Activated CD8-positive, alpha-beta memory T cell treated with anti-CD3 and anti-CD28 coated beads, Interleukin-2, amount 10 ng/mL, durations not matched to agents 7 days and 5 days (primary cell): ENCODE results near the gene LRRC14B. TPM values are rescaled to one million over a fixed set of nuclear protein-coding genes. Genes with fewer than 3 reads are reported as not detected.
"Not testable (repeated sequence)": the region's sequence is repeated elsewhere in the genome, so short reads cannot be mapped to it uniquely, and the experiment has no call there.

Source experiments
- ATAC-seq: fragments of 150-1000 bp; cut with Tn5 transposase; one replicate; pipeline ENCODE4 v1.10.0; 2021; ENCODE audit warnings: moderate library complexity
- CTCF ChIA-PET: fragments of 350-600 bp; sonication (Branson Sonifier 250); formaldehyde crosslinking; loops from one replicate; lab custom pipeline; 2021; ENCODE audit warnings: antibody characterized with exemption; lab: Charles Lee
- DNase-seq: peaks from one replicate; pipeline ENCODE4 v3.0.0-alpha.2; 2020
- H3K27ac Mint-ChIP-seq: one replicate; pipeline ENCODE4 v1.8.0; 2021; ENCODE audit warnings: mild to moderate bottlenecking, mixed read lengths
- H3K27me3 Mint-ChIP-seq: one replicate; pipeline ENCODE4 v1.8.0; 2021; ENCODE audit warnings: mixed read lengths
- H3K36me3 Mint-ChIP-seq: one replicate; pipeline ENCODE4 v1.8.0; 2021; ENCODE audit warnings: mild to moderate bottlenecking, mixed read lengths
- H3K4me1 Mint-ChIP-seq: one replicate; pipeline ENCODE4 v1.8.0; 2021; ENCODE audit warnings: mixed read lengths
- H3K4me3 Mint-ChIP-seq: one replicate; pipeline ENCODE4 v1.8.0; 2021; ENCODE audit warnings: mild to moderate bottlenecking, moderate library complexity, mixed read lengths
- H3K9me3 Mint-ChIP-seq: one replicate; pipeline ENCODE4 v1.8.0; 2022; ENCODE audit warnings: low read depth, mixed read lengths
- total RNA-seq, 2 experiments: library from RNA; stranded (reverse); gene quantifications; one replicate each; pipeline ENCODE4 v1.2.3, GENCODE V29; 2021

The LRRC14B gene
- total RNA-seq, 2 experiments from 2014 or later = not detected

DNA sequence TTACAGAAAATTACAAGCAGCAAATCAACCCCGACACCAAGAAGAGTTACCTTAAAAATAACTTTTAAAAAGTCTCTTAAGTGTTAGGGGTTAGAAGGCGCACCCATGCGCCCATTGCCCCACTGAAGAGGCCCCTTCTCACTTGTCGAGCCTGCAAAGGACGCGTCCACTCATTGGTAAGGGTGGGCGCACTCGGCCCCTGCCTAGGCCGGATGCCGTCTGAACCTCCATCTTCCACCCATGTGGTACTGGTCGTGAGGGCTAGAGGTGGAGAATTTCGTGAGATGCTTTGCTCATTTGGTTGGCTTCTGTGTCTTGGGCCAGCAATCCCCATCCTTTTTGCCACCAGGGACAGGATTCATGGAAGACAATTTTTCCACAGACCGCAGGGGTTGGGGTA is 27.5 kb upstream of the LRRC14B start:
- ATAC-seq (no peak), DNase-seq (no peak)
- Mint-ChIP-seq H3K4me1 (no peaks in the 10 kb centered on the region), H3K4me3 (no peak overlapping the region), H3K9me3 (no peaks in the 10 kb centered on the region), H3K27ac (no peak overlapping the region), H3K36me3 (no peaks in the 10 kb centered on the region), H3K27me3 (no peaks in the 10 kb centered on the region)
- CTCF ChIA-PET = no interaction called here

GRCh38 chr5:164244-164643 is 27.1 kb upstream of the LRRC14B start:
- ATAC-seq = no peak
- Mint-ChIP-seq H3K27me3 (no peaks in the 10 kb centered on the region), H3K4me3 (no peak overlapping the region), H3K36me3 (no peaks in the 10 kb centered on the region), H3K4me1 (no peaks in the 10 kb centered on the region), H3K9me3 (no peaks in the 10 kb centered on the region), H3K27ac (no peak overlapping the region)
- CTCF ChIA-PET = no interaction called here
- DNase-seq = no peak

GRCh38 chr5:164783-165182 is 26.5 kb upstream of the LRRC14B start:
- H3K4me1 Mint-ChIP-seq, H3K9me3 Mint-ChIP-seq, H3K27me3 Mint-ChIP-seq, ATAC-seq, H3K36me3 Mint-ChIP-seq, H3K4me3 Mint-ChIP-seq, CTCF ChIA-PET, H3K27ac Mint-ChIP-seq, DNase-seq: not testable (repeated sequence)

- Mint-ChIP-seq H3K27ac (no peak overlapping the region), H3K4me3 (no peak overlapping the region), H3K9me3 (no peaks in the 10 kb centered on the region), H3K4me1 (no peaks in the 10 kb centered on the region), H3K27me3 (no peaks in the 10 kb centered on the region), H3K36me3 (no peaks in the 10 kb centered on the region)
- ATAC-seq = no peak
- CTCF ChIA-PET = no interaction called here
- DNase-seq = no peak
These were observed 24.6 kb upstream of the LRRC14B start for GRCh38 chr5:166441-167372.

- CTCF ChIA-PET = no interaction called here
- no peaks in the 10 kb centered on the region for H3K27me3 Mint-ChIP-seq
These were observed 23.8 kb upstream of the LRRC14B start for GRCh38 chr5:167511-167910.

DNA sequence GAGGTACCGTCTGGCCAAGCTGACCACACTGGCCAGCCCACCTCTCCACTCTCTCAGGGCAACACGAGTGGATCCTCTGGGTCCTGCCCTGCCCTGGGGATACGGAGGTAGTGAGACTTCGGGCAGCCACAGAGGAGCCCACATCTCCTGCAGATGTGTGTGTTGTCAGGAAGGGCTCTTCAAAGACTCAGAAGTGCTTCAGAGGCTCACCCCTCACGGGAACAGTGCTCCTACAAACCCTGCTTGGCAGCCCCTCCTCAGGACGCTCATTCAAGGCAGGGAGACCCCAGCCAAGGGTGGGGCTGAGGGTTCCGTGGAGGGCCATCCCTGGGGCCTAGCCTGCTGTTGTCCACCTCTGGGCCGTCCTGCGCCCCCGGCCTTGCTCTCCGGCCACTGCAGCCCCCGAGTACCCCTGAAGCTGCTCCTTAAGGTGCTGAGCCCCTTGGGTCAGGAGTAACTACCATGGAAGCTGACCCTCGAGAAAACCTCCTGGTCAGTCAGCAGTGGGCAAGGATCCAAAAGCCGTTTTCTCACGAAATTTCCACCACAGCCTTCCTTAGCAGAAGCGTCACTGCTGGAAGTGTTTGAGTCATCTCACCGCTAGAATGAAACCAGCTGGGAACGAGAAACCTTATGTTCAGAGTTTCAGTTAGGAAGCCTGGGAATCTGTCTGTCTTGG is 23.2 kb upstream of the LRRC14B start:
- H3K36me3 Mint-ChIP-seq = no peaks in the 10 kb centered on the region
- H3K27ac Mint-ChIP-seq = no peak overlapping the region
- DNase-seq = no peak
- CTCF ChIA-PET = no interaction called here
- ATAC-seq = no peak
- H3K9me3 Mint-ChIP-seq = no peaks in the 10 kb centered on the region
- H3K4me3 Mint-ChIP-seq = no peak overlapping the region
- H3K4me1 Mint-ChIP-seq = no peaks in the 10 kb centered on the region
- H3K27me3 Mint-ChIP-seq = no peaks in the 10 kb centered on the region

More at GRCh38 chr5:167511-167910, 23.8 kb upstream of the LRRC14B start:
- H3K4me3 Mint-ChIP-seq = no peak overlapping the region
- ATAC-seq = no peak
- H3K4me1 Mint-ChIP-seq = no peaks in the 10 kb centered on the region
- no peaks in the 10 kb centered on the region for H3K9me3 Mint-ChIP-seq
- H3K36me3 Mint-ChIP-seq = no peaks in the 10 kb centered on the region
- H3K27ac Mint-ChIP-seq = no peak overlapping the region
- no peak for DNase-seq

- Mint-ChIP-seq H3K36me3 (no peaks in the 10 kb centered on the region), H3K4me3 (no peak overlapping the region), H3K27ac (no peak overlapping the region), H3K9me3 (no peaks in the 10 kb centered on the region), H3K27me3 (no peaks in the 10 kb centered on the region), H3K4me1 (no peaks in the 10 kb centered on the region)
- DNase-seq (no peak), ATAC-seq (no peak)
- CTCF ChIA-PET = no interaction called here
These were observed 22.1 kb upstream of the LRRC14B start for GRCh38 chr5:169071-169727.

DNA sequence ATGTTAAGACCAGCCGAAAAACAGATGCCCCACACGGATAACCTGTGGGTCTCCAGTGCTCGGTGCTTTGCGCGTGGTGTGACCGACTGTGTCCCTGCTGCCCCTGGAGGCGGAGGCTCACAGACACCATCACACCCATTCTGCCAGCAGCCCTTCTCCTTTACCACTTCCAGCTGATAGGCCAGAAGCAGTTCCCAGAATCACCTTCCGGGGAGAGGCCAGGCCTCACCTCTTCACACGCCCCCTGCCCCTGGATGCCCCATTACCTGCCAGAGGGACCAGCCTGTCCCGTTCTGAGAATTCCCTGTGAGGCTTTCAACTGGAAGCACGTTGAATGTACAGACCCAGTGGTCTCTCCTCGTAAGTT is 21.6 kb upstream of the LRRC14B start:
- Mint-ChIP-seq H3K27me3 (no peaks in the 10 kb centered on the region), H3K9me3 (no peaks in the 10 kb centered on the region), H3K4me1 (no peaks in the 10 kb centered on the region), H3K27ac (no peak overlapping the region), H3K4me3 (no peak overlapping the region), H3K36me3 (no peaks in the 10 kb centered on the region)
- ATAC-seq = no peak
- CTCF ChIA-PET = no interaction called here
- DNase-seq = no peak

- Mint-ChIP-seq H3K4me1 (no peaks in the 10 kb centered on the region), H3K4me3 (no peak overlapping the region), H3K9me3 (no peaks in the 10 kb centered on the region), H3K27me3 (no peaks in the 10 kb centered on the region), H3K27ac (no peak overlapping the region), H3K36me3 (no peaks in the 10 kb centered on the region)
- CTCF ChIA-PET = no interaction called here
- DNase-seq (no peak), ATAC-seq (no peak)
These were observed 20.1 kb upstream of the LRRC14B start for GRCh38 chr5:170971-171800.

DNA sequence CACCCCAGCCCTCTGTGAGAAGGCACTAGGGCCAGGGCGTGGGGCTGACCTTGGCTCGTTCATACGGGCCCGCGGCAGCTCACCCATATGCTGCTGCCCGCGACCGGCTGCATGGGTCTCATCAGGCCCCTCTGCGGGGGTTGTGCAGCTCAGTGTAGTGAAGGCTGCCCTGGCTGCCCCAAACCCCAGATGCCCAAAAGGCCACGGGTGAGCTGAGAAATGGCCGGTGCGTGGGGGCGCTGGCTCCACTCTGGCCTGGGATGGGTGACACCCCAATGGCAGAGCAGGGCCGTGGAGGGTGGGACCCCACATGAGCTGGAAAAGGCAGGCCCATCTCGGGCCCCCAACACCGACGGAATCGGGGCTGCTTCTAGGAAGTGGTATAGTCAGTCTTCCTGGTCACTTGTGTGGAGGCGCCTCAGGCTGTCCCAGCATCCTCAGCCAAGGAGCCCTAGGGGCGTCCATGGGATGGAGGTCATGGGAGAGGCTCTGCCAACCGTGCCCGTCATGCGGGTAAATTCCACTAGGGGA is 19.4 kb upstream of the LRRC14B start:
- ATAC-seq (peak; percentile 12), DNase-seq (no peak)
- no peaks in the 10 kb centered on the region for H3K9me3 Mint-ChIP-seq
- no peak overlapping the region for H3K27ac Mint-ChIP-seq
- H3K4me1 Mint-ChIP-seq = no peaks in the 10 kb centered on the region
- no peaks in the 10 kb centered on the region for H3K36me3 Mint-ChIP-seq
- CTCF ChIA-PET = interaction anchor here (1.6 kb wide), 1 partner anchor 17 kb away, joined by 5 read pairs; no protein-coding TSS in a partner anchor
- no peak overlapping the region for H3K4me3 Mint-ChIP-seq
- H3K27me3 Mint-ChIP-seq = no peaks in the 10 kb centered on the region

- CTCF ChIA-PET = interaction anchor here (1.6 kb wide), 1 partner anchor 17 kb away, joined by 5 read pairs; no protein-coding TSS in a partner anchor
- no peaks in the 10 kb centered on the region for H3K27me3 Mint-ChIP-seq
These were observed 18.9 kb upstream of the LRRC14B start for GRCh38 chr5:172421-172820.

DNA sequence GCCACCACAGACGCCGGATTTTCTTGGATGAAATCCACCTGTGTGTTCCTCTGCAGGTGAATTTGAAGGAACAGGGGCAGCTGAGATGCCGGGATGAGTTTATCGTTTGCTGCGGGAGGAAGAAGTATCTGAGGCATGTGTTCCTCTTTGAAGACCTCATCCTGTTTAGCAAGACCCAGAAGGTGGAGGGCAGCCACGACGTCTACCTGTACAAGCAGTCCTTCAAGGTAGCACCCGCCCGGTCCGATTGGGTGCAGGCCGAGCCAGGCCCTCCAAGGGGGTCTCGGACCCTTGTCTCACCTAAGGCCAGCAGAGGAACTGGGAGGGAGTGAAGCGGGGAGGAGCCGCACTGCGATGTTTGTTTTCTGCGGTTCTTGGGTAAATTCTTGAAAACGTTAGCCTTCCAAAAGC is 18.4 kb upstream of the LRRC14B start:
- CTCF ChIA-PET = interaction anchor here (1.6 kb wide), 1 partner anchor 16 kb away, joined by 5 read pairs; no protein-coding TSS in a partner anchor
- H3K36me3 Mint-ChIP-seq = no peaks in the 10 kb centered on the region
- peaks cover 3% of the 10 kb centered on the region for H3K27me3 Mint-ChIP-seq
- no peak overlapping the region for H3K4me3 Mint-ChIP-seq
- H3K4me1 Mint-ChIP-seq = no peaks in the 10 kb centered on the region
- DNase-seq (no peak), ATAC-seq (no peak)
- no peak overlapping the region for H3K27ac Mint-ChIP-seq
- H3K9me3 Mint-ChIP-seq = no peaks in the 10 kb centered on the region

More at GRCh38 chr5:172421-172820, 18.9 kb upstream of the LRRC14B start:
- Mint-ChIP-seq H3K36me3 (no peaks in the 10 kb centered on the region), H3K4me1 (no peaks in the 10 kb centered on the region), H3K9me3 (no peaks in the 10 kb centered on the region), H3K4me3 (no peak overlapping the region), H3K27ac (no peak overlapping the region)
- DNase-seq (no peak), ATAC-seq (no peak)
